PFSK-1 (cell line): ENCODE data around the gene MCAT.

Experiments
- SIN3A ChIP-seq: IDR thresholded peaks from 2 replicates; pipeline ENCODE4 v1.6.1; 2012; ENCODE audit warnings: mild to moderate bottlenecking, low read length, moderate library complexity, borderline replicate concordance; ENCODE audit not compliant: insufficient read depth
- TAF1 ChIP-seq: IDR thresholded peaks from 2 replicates; pipeline ENCODE4 v1.6.1; 2012; ENCODE audit warnings: low read length, control low read depth, borderline replicate concordance; ENCODE audit not compliant: insufficient read depth

- no peak for TF ChIP-seq TAF1
- no peak for TF ChIP-seq SIN3A
These were observed 10.7 kb upstream of the MCAT start for GRCh38 chr22:43153899-43154298.
